Activated CD4-positive, alpha-beta T cell treated with anti-CD3 and anti-CD28 coated beads for 36 hours (primary cell): ENCODE data around the gene ETV7. TPM values are rescaled to one million over a fixed set of nuclear protein-coding genes. Genes with fewer than 3 reads are reported as not detected.
"Not testable (repeated sequence)": the region's sequence is repeated elsewhere in the genome, so short reads cannot be mapped to it uniquely, and the experiment has no call there.

Experiments
- ATAC-seq: fragments of 200-7000 bp; cut with Tn5 transposase; one replicate; pipeline ENCODE4 v1.10.0; 2021; ENCODE audit warnings: mild to moderate bottlenecking, moderate library complexity
- CTCF ChIA-PET: fragments of 350-600 bp; sonication (Branson Sonifier 250); formaldehyde crosslinking; loops from one replicate; lab custom pipeline; 2021; ENCODE audit warnings: antibody characterized with exemption; lab: Charles Lee
- POLR2A ChIA-PET: fragments of 350-600 bp; sonication (Branson Sonifier 250); formaldehyde crosslinking; loops from one replicate; lab custom pipeline; 2021; ENCODE audit warnings: antibody characterized with exemption, inconsistent platforms; lab: Charles Lee
- DNase-seq: peaks from one replicate; pipeline ENCODE4 v3.0.0-alpha.2; 2020
- H3K27ac Mint-ChIP-seq: one replicate; pipeline ENCODE4 v1.8.0; 2021; ENCODE audit warnings: mixed read lengths
- H3K27me3 Mint-ChIP-seq: one replicate; pipeline ENCODE4 v1.8.0; 2021; ENCODE audit warnings: mixed read lengths
- H3K36me3 Mint-ChIP-seq: one replicate; pipeline ENCODE4 v1.8.0; 2021; ENCODE audit warnings: low read depth, mixed read lengths
- H3K4me1 Mint-ChIP-seq: one replicate; pipeline ENCODE4 v1.8.0; 2021; ENCODE audit warnings: mixed read lengths
- H3K4me3 Mint-ChIP-seq: one replicate; pipeline ENCODE4 v1.8.0; 2021; ENCODE audit warnings: mild to moderate bottlenecking, moderate library complexity, mixed read lengths
- H3K9me3 Mint-ChIP-seq: one replicate; pipeline ENCODE4 v1.8.0; 2021; ENCODE audit warnings: low read depth, mixed read lengths
- intact Hi-C, 2 experiments: fragments of 100-400 bp; cut with DNase I in 1 of 2; cut with micrococcal nuclease in 1 of 2; formaldehyde crosslinking; loops; one replicate each; pipeline versions ENCODE4 v1.14.2 to v1.15.1; 2022 to 2024; cut with DNase I, micrococcal nuclease
- total RNA-seq, 2 experiments: library from RNA; stranded (reverse); gene quantifications; one replicate each; pipeline ENCODE4 v1.2.3, GENCODE V29; 2021

The ETV7 gene
- total RNA-seq, 2 experiments from 2014 or later = 2.4 to 2.5 TPM

- Mint-ChIP-seq H3K4me3 (no peak overlapping the region), H3K36me3 (no peaks in the 10 kb centered on the region), H3K27ac (no peak overlapping the region), H3K4me1 (peaks cover 13% of the 10 kb centered on the region), H3K27me3 (peaks cover 2% of the 10 kb centered on the region), H3K9me3 (no peaks in the 10 kb centered on the region)
- no peak for DNase-seq
- CTCF ChIA-PET = interaction anchor here (0.6 to 1.1 kb wide), 4 partner anchors 10 to 337 kb away, joined by 3 to 6 read pairs (median 4); no protein-coding TSS in a partner anchor
- POLR2A ChIA-PET = no interaction called here
- intact Hi-C loops = no loop called here
- ATAC-seq = no peak
Observed at GRCh38 chr6:36418558-36418957, 31.1 kb upstream of the ETV7 start.

- ChIA-PET CTCF (no interaction called here), POLR2A (no interaction called here)
- no peak overlapping the region for H3K27ac Mint-ChIP-seq
- DNase-seq (no peak), ATAC-seq (no peak)
- peaks cover 3% of the 10 kb centered on the region for H3K36me3 Mint-ChIP-seq
- H3K4me3 Mint-ChIP-seq = no peak overlapping the region
- no peaks in the 10 kb centered on the region for H3K4me1 Mint-ChIP-seq
- H3K9me3 Mint-ChIP-seq = no peaks in the 10 kb centered on the region
- peaks cover 5% of the 10 kb centered on the region for H3K27me3 Mint-ChIP-seq
- intact Hi-C loops = no loop called here
Observed at GRCh38 chr6:36414481-36414880, 27.0 kb upstream of the ETV7 start.

- H3K4me3 Mint-ChIP-seq = no peak overlapping the region
- no peaks in the 10 kb centered on the region for H3K4me1 Mint-ChIP-seq
- no peaks in the 10 kb centered on the region for H3K9me3 Mint-ChIP-seq
- ChIA-PET POLR2A (no interaction called here), CTCF (interaction anchor here (0.6 kb wide), 2 partner anchors 10 to 169 kb away, joined by 3 read pairs; no protein-coding TSS in a partner anchor)
- peaks cover 5% of the 10 kb centered on the region for H3K27me3 Mint-ChIP-seq
- no peak overlapping the region for H3K27ac Mint-ChIP-seq
- ATAC-seq (no peak), DNase-seq (no peak)
- peaks cover 3% of the 10 kb centered on the region for H3K36me3 Mint-ChIP-seq
- intact Hi-C loops = no loop called here
Observed at GRCh38 chr6:36413489-36414480, 26.3 kb upstream of the ETV7 start.

- H3K9me3 Mint-ChIP-seq, DNase-seq, H3K36me3 Mint-ChIP-seq, intact Hi-C loops, H3K4me3 Mint-ChIP-seq, POLR2A ChIA-PET, H3K27ac Mint-ChIP-seq, H3K4me1 Mint-ChIP-seq, ATAC-seq, H3K27me3 Mint-ChIP-seq, CTCF ChIA-PET: not testable (repeated sequence)
Observed at GRCh38 chr6:36409718-36410117, 22.2 kb upstream of the ETV7 start.

- no peak for ATAC-seq
- CTCF ChIA-PET = interaction anchor here (0.6 to 1.2 kb wide), 4 partner anchors 9 to 46 kb away, joined by 3 read pairs; no protein-coding TSS in a partner anchor
- no peak for DNase-seq
- H3K27ac Mint-ChIP-seq = no peak overlapping the region
- H3K27me3 Mint-ChIP-seq = peaks cover 7% of the 10 kb centered on the region
- intact Hi-C loops = no loop called here
- H3K4me3 Mint-ChIP-seq = no peak overlapping the region
- no peaks in the 10 kb centered on the region for H3K36me3 Mint-ChIP-seq
- no peaks in the 10 kb centered on the region for H3K9me3 Mint-ChIP-seq
- POLR2A ChIA-PET = no interaction called here
- H3K4me1 Mint-ChIP-seq = peaks cover 3% of the 10 kb centered on the region
Observed at GRCh38 chr6:36404164-36404563, 16.7 kb upstream of the ETV7 start.

- intact Hi-C loops = no loop called here
Observed at GRCh38 chr6:36402481-36402880, 15.0 kb upstream of the ETV7 start.

GRCh38 chr6:36399970-36400369 lies 12.5 kb upstream of the ETV7 start:
- POLR2A ChIA-PET = no interaction called here
- Mint-ChIP-seq H3K4me3 (no peak overlapping the region), H3K27ac (no peak overlapping the region), H3K4me1 (peaks cover 3% of the 10 kb centered on the region), H3K36me3 (no peaks in the 10 kb centered on the region), H3K9me3 (no peaks in the 10 kb centered on the region), H3K27me3 (peaks cover 7% of the 10 kb centered on the region)
- ATAC-seq = no peak
- intact Hi-C loops = no loop called here
- DNase-seq = no peak
- CTCF ChIA-PET = interaction anchor here (0.6 to 0.7 kb wide), 2 partner anchors 174 to 381 kb away, joined by 3 to 4 read pairs; no protein-coding TSS in a partner anchor

More at GRCh38 chr6:36402481-36402880, 15.0 kb upstream of the ETV7 start:
- peaks cover 7% of the 10 kb centered on the region for H3K27me3 Mint-ChIP-seq
- POLR2A ChIA-PET = no interaction called here
- H3K4me1 Mint-ChIP-seq = peaks cover 3% of the 10 kb centered on the region
- H3K36me3 Mint-ChIP-seq = no peaks in the 10 kb centered on the region
- CTCF ChIA-PET = interaction anchor here (0.9 kb wide), 1 partner anchor 16 kb away, joined by 4 read pairs; no protein-coding TSS in a partner anchor
- no peak overlapping the region for H3K27ac Mint-ChIP-seq
- ATAC-seq (no peak), DNase-seq (no peak)
- no peaks in the 10 kb centered on the region for H3K9me3 Mint-ChIP-seq
- no peak overlapping the region for H3K4me3 Mint-ChIP-seq

- H3K36me3 Mint-ChIP-seq = no peaks in the 10 kb centered on the region
- ATAC-seq (no peak), DNase-seq (no peak)
- ChIA-PET CTCF (no interaction called here), POLR2A (no interaction called here)
- no peak overlapping the region for H3K27ac Mint-ChIP-seq
- H3K4me3 Mint-ChIP-seq = no peak overlapping the region
- no peaks in the 10 kb centered on the region for H3K9me3 Mint-ChIP-seq
- intact Hi-C loops = no loop called here
- peaks cover 16% of the 10 kb centered on the region for H3K27me3 Mint-ChIP-seq
- H3K4me1 Mint-ChIP-seq = peaks cover 6% of the 10 kb centered on the region
Observed at GRCh38 chr6:36392621-36393020, 5.2 kb upstream of the ETV7 start.

GRCh38 chr6:36389353-36389752 lies 1.9 kb upstream of the ETV7 start:
- POLR2A ChIA-PET = no interaction called here
- Mint-ChIP-seq H3K4me3 (no peak overlapping the region), H3K36me3 (no peaks in the 10 kb centered on the region), H3K9me3 (no peaks in the 10 kb centered on the region), H3K27me3 (peaks cover 31% of the 10 kb centered on the region), H3K4me1 (peaks cover 20% of the 10 kb centered on the region), H3K27ac (no peak overlapping the region)
- intact Hi-C loops = no loop called here
- ATAC-seq (no peak), DNase-seq (no peak)
- CTCF ChIA-PET = no interaction called here

- DNase-seq = peak; percentile 23
- Mint-ChIP-seq H3K4me3 (peak overlapping the region; percentile 79), H3K27me3 (peaks cover 29% of the 10 kb centered on the region), H3K4me1 (peaks cover 35% of the 10 kb centered on the region), H3K9me3 (no peaks in the 10 kb centered on the region), H3K36me3 (no peaks in the 10 kb centered on the region), H3K27ac (peak overlapping the region; percentile 79)
- no peak for ATAC-seq
- ChIA-PET CTCF (interaction anchor here (0.6 to 1.1 kb wide), 4 partner anchors 15 to 377 kb away, joined by 3 to 4 read pairs (median 3); no protein-coding TSS in a partner anchor), POLR2A (no interaction called here)
- intact Hi-C loops = no loop called here
Observed at GRCh38 chr6:36386495-36387439, 702 bp downstream of the ETV7 start.

GRCh38 chr6:36384095-36384494 lies 3.4 kb downstream of the ETV7 start:
- no peak for ATAC-seq
- peaks cover 35% of the 10 kb centered on the region for H3K4me1 Mint-ChIP-seq
- no peaks in the 10 kb centered on the region for H3K36me3 Mint-ChIP-seq
- H3K27me3 Mint-ChIP-seq = peaks cover 23% of the 10 kb centered on the region
- intact Hi-C loops = no loop called here
- no peak overlapping the region for H3K4me3 Mint-ChIP-seq
- no peak for DNase-seq
- ChIA-PET POLR2A (no interaction called here), CTCF (interaction anchor here (1.2 kb wide), 1 partner anchor 43 kb away, joined by 3 read pairs; no protein-coding TSS in a partner anchor)
- no peaks in the 10 kb centered on the region for H3K9me3 Mint-ChIP-seq
- H3K27ac Mint-ChIP-seq = no peak overlapping the region
